DMS 273 treated with DMSO at 0.1 percent for 48 hours (cell line): Measurements from ENCODE around the gene HTR3B.
"Not testable (repeated sequence)": the region's sequence is repeated elsewhere in the genome, so short reads cannot be mapped to it uniquely, and the experiment has no call there.

ENCODE experiments used
- DNase-seq: peaks from one replicate; lab custom pipeline; 2025; lab: John Stamatoyannopoulos, UW

Gene HTR3B

GRCh38 chr11:113946162-113946561 is 41.6 kb downstream of the HTR3B start:
- not testable (repeated sequence) for DNase-seq

GRCh38 chr11:113947994-113948393 is 43.4 kb downstream of the HTR3B start:
- DNase-seq = no peak

GRCh38 chr11:113949891-113950290 is 45.3 kb downstream of the HTR3B start:
- no peak for DNase-seq

GRCh38 chr11:113951537-113951936 is 46.9 kb downstream of the HTR3B start:
- no peak for DNase-seq

GRCh38 chr11:113952070-113952469 is 47.5 kb downstream of the HTR3B start:
- DNase-seq = no peak

GRCh38 chr11:113952588-113952987 is 48.0 kb downstream of the HTR3B start:
- no peak for DNase-seq

GRCh38 chr11:113954235-113954634 is 49.6 kb downstream of the HTR3B start:
- no peak for DNase-seq

- DNase-seq = peak; percentile 20
Observed at GRCh38 chr11:113956986-113957385, 52.4 kb downstream of the HTR3B start.

GRCh38 chr11:113960702-113961330 is 56.2 kb downstream of the HTR3B start:
- DNase-seq = no peak

- DNase-seq = no peak
Observed at GRCh38 chr11:113967361-113967760, 62.8 kb downstream of the HTR3B start.

GRCh38 chr11:113971506-113972195 is 67.1 kb downstream of the HTR3B start:
- no peak for DNase-seq

GRCh38 chr11:113974741-113975470 is 70.3 kb downstream of the HTR3B start, which contains the start of gene HTR3A:
Gene HTR3A (plus strand): TSS chr11:113975108. CDS start chr11:113975326, 218 bp downstream.
- peak; percentile 55 for DNase-seq

GRCh38 chr11:113977071-113977490 is 72.5 kb downstream of the HTR3B start:
- DNase-seq = no peak

GRCh38 chr11:113977701-113978100 is 73.1 kb downstream of the HTR3B start:
- no peak for DNase-seq

GRCh38 chr11:113979431-113979830 is 74.8 kb downstream of the HTR3B start:
- DNase-seq = no peak

- no peak for DNase-seq
Observed at GRCh38 chr11:113980785-113981184, 76.2 kb downstream of the HTR3B start.

GRCh38 chr11:113982306-113982705 is 77.7 kb downstream of the HTR3B start:
- no peak for DNase-seq

- DNase-seq = no peak
Observed at GRCh38 chr11:113984781-113985180, 80.2 kb downstream of the HTR3B start.

GRCh38 chr11:113985906-113986305 is 81.3 kb downstream of the HTR3B start:
- DNase-seq = no peak

GRCh38 chr11:113986351-113987140 is 82.0 kb downstream of the HTR3B start:
- DNase-seq = no peak

- no peak for DNase-seq
Observed at GRCh38 chr11:113989381-113989780, 84.8 kb downstream of the HTR3B start.

GRCh38 chr11:113989916-113990315 is 85.3 kb downstream of the HTR3B start:
- DNase-seq = no peak
